NCI-H526 treated with DMSO at 0.1 percent for 48 hours (cell line): ENCODE results near the gene CNR2.
"Not testable (repeated sequence)": the region's sequence is repeated elsewhere in the genome, so short reads cannot be mapped to it uniquely, and the experiment has no call there.

Source experiments
- DNase-seq: peaks from one replicate; lab custom pipeline; 2025; lab: John Stamatoyannopoulos, UW

CNR2 gene

GRCh38 chr1:23913212-23913880 lies at the start of gene CNR2:
CNR2 (minus strand) TSS chr1:23913362; CDS start chr1:23875617, 37,745 bp downstream.
- no peak for DNase-seq

GRCh38 chr1:23960291-23961020 lies 47.3 kb upstream of the CNR2 start:
- DNase-seq: no peak

- peak; percentile 95 for DNase-seq
Measured at GRCh38 chr1:23959461-23960290, 46.5 kb upstream of the CNR2 start, which contains the start of gene PNRC2. PNRC2 (plus strand) TSS chr1:23959828; CDS start chr1:23961458, 1,630 bp downstream.

- peak; percentile 86 for DNase-seq
Measured at GRCh38 chr1:23958810-23959460, 45.8 kb upstream of the CNR2 start.

GRCh38 chr1:23958040-23958809 lies 45.1 kb upstream of the CNR2 start:
- DNase-seq: not testable (repeated sequence)

DNA sequence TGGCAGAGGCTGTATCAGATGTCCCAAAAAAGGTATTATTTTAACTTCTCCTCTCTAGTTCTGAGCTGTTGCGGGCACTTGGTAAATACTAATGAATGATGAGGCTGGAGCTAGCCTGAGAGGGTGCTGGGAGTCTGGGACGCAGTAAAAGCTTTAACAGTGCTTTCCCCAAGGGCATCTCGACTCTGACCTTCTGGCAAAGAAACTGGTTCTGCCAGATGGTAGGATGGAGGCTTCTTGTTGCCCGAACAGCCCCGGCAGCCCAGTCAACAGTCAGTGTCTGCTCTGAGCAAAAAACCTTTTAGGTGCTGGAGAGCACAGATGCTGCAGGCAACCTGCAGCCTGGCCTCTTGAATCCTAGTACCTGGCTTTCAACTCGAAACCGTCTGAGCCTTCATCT lies 43.9 kb upstream of the CNR2 start:
- DNase-seq: peak; percentile 66

DNA sequence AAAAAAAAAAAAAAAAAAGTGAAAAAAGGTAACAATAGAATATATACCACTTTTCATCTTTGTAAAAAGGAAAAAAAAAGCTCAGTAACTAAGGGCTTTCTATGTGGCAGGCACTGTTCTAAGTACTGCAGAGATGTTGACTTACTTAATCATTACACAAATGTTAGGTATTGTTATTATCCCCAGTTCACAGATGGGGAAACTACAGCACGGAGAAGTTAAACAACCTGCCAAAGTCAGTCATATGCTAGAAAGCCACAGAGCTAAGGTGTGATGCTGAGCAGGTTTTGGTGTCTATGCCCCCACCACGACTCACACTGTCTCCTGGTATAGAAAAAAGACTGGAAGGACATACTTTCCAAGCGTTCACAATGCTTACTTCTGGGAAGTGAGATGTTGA lies 39.9 kb upstream of the CNR2 start:
- DNase-seq: no peak

GRCh38 chr1:23947366-23947765 lies 34.2 kb upstream of the CNR2 start:
- DNase-seq: no peak

DNA sequence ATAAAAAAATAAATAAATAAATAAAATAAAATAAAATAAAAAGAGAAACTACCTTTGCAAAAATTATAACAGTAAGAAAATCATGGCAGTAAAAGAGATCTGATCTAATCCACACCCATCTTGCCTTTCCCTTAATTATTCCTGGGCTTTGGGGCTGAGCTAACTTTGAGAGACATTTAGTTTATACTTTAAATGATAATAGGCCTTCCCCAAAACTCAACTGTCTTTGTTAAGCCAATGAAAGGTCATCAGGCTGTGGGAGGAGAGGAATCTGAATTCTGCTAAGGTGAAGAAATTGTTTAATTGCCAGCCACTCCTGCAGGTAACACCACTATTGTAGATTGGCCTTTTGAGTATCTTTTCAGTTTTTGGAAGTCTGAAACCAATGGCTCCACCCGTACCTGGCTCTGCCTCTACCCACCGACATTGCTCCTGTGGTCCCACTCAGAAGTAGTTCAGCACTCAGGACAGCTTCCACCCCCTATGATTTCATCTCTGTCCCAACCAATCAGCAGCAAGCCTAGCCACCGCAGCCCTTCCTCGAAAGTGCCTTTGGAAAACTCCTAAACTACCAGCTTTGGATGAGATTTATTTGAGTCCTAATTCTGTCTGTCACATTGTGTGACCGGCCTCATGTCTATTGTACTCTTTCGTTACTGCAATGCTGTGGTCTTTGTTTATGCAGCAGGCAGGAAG lies 23.5 kb upstream of the CNR2 start:
- no peak for DNase-seq

- DNase-seq: no peak
Measured at GRCh38 chr1:23931491-23931880, 18.3 kb upstream of the CNR2 start.

DNA sequence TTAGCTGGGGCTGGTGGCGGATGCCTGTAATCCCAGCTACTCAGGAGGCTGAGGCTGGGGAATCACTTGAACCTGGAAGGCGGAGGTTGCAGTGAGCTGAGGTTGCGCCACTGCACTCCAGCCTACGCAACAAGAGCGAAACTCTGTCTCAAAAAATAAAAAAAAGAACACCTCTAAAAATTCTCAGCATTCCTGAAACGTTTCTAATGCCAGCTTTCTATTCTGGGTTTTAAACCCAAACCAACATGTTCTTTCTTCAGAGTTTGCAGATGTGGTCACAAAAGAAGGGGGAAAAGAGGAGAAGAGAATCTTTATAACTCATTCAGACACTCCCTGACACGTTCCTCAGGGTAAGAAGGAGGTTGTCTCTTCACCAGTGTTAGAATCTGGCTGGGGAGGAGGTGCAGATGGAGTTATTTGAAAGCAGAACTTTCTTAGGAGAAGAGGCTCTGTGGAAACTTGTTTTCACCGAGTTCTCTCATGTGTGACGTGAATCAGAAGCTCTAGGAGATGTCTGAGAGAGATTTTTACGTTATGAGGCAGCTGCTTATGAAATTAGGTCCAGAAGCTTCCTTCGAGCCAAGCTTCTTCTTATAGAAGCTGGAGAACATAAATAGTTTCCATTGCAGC lies 17.8 kb upstream of the CNR2 start:
- DNase-seq: no peak

- no peak for DNase-seq
Measured at GRCh38 chr1:23930270-23930669, 17.1 kb upstream of the CNR2 start.

DNA sequence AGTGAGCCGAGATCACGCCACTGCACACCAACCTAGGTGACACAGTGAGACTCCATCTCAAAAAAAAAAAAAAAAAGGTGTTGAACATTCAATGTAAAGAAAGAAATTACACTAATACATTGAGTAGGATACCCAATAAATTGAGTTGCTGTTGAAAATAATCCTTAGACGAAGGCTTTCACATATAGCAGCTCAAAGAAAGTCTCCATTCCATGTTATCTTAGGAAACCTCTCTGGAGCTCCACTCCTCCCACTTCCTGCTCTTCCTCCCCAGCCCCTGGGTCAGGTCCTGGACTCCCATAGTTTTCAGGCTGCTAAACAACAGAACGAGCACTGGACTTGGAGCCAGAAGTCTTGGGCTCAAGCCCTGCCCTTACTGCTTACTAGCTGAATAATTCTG lies 15.6 kb upstream of the CNR2 start:
- DNase-seq: no peak

GRCh38 chr1:23927097-23927496 lies 13.9 kb upstream of the CNR2 start:
- no peak for DNase-seq

GRCh38 chr1:23925279-23925678 lies 12.1 kb upstream of the CNR2 start:
- no peak for DNase-seq

GRCh38 chr1:23924601-23925000 lies 11.4 kb upstream of the CNR2 start:
- no peak for DNase-seq

DNA sequence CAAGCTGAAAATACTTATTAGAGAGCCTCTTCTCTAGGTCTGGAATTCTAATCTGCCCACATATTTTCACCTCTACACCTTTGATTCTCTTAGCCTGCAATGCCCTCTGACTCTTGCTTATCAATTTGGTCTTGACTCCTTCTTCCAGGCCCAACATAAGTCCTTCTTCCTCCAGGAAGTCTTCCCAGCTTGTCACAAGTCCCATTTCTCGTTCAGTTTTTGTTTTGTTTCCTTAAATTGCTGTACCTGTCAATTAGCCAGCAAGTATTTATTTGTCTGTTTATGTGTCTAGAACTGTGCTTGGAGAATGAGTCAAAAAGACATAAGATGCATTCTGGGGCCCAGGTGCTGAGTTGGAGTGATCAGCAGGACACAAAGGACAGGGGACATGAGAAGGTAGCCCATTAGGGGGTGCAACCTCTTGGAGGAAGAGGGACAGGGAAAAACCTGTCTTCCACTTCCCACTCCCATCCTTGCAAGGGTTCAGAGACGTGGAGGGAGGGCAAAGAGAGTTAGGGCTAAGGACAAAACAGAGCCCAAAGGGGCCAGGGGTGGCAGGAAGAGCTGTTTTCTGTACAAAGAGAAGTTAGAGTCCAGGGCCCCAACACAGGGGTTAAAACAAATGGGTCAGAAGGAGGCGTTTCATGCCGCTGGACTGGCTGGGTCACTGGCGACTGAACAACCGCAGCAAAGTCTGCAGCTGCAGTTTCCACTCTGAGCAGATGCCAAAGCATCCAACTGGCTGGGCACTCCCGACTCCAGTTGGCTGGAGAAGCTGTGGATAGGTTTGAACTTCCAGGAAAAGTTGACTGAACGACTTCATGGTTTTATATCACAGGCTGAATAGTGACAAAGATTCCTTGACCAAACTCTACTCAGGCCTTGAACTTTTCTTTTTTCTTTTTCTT lies 10.7 kb upstream of the CNR2 start:
- DNase-seq: no peak

GRCh38 chr1:23922321-23922943 lies 9.3 kb upstream of the CNR2 start:
- DNase-seq: no peak
